K562 (cell line): ENCODE measurements around the gene C2orf76. TPM values are rescaled to one million over a fixed set of nuclear protein-coding genes. Genes with fewer than 3 reads are reported as not detected.

Source experiments
- ATAC-seq: fragments of 200-7000 bp; cut with Tn5 transposase; 3 replicates; pipeline ENCODE4 v1.9.1; 2020; ENCODE audit warnings: moderate library complexity
- BruUV-seq: library from RNA; stranded (reverse); fragments of 400-500 nt; replicated peaks from 2 replicates; lab custom pipeline; 2021; lab: Mats Ljungman, UMichigan
- CTCF ChIA-PET: fragments of 300-600 bp; formaldehyde crosslinking; extraction: SDS; loops from one replicate; lab custom pipeline; 2021; ENCODE audit warnings: low intra/inter-chr PET ratio; lab: Yijun Ruan, JAX
- POLR2A ChIA-PET: fragments of 300-600, 350-650 bp; sonication (Branson Sonifier 250); formaldehyde crosslinking; extraction: SDS; loops from one replicate; lab custom pipeline; 2021; ENCODE audit warnings: antibody characterized with exemption, inconsistent platforms; lab: Yijun Ruan, JAX
- DNase-seq, 4 experiments: peaks; one replicate each; pipeline versions ENCODE4 v3.0.0 to v3.0.0-alpha.2; 2011 to 2018; ENCODE audit warnings: low spot score in 3 of 4, mixed read lengths in 3 of 4; ENCODE audit errors: extremely low read depth in 1 of 4
- FAIRE-seq: peaks from 2 replicates; lab custom pipeline; 2011; peaks lifted over from hg19 to GRCh38; lab: Jason Lieb, UNC
- H2AFZ ChIP-seq: 2 replicates; pipeline ENCODE4 v1.6.0; 2011; ENCODE audit warnings: low read depth, low read length, control low read depth, inconsistent platforms
- H3K27ac ChIP-seq: fragments of 200-600 bp; 3 replicates; pipeline ENCODE4 v1.8.0; 2011; ENCODE audit warnings: low read depth, mild to moderate bottlenecking, control low read depth, inconsistent platforms, low read length, moderate library complexity, mixed read lengths; ENCODE audit errors: extremely low read depth
- H3K27me3 ChIP-seq, 2 experiments: fragments of 300-600 bp in 1 of 2; 2 replicates in 1 of 2; 3 replicates in 1 of 2; pipeline versions ENCODE4 v1.6.0 to v1.8.0; 2011; ENCODE audit warnings: inconsistent platforms in 2 of 2, low read length in 2 of 2, mild to moderate bottlenecking in 1 of 2, mixed read lengths in 1 of 2, moderate library complexity in 1 of 2; ENCODE audit not compliant: control insufficient read depth in 2 of 2, insufficient read depth in 2 of 2
- H3K36me3 ChIP-seq: fragments of 300-600 bp; 3 replicates; pipeline ENCODE4 v1.8.0; 2011; ENCODE audit warnings: mild to moderate bottlenecking, low read length, inconsistent platforms; ENCODE audit not compliant: control insufficient read depth, insufficient read depth
- H3K4me1 ChIP-seq, 2 experiments: fragments of 200-600 bp in 1 of 2; replicated peaks in 1 of 2; 2 replicates in 1 of 2; 3 replicates in 1 of 2; pipeline versions ENCODE4 v1.5.1 to v1.8.0; 2011; ENCODE audit warnings: inconsistent platforms in 2 of 2, low read length in 2 of 2, mild to moderate bottlenecking in 1 of 2, mixed read lengths in 1 of 2, moderate library complexity in 1 of 2; ENCODE audit not compliant: control insufficient read depth in 2 of 2, insufficient read depth in 2 of 2
- H3K4me2 ChIP-seq: 2 replicates; pipeline ENCODE4 v1.6.1; 2011; ENCODE audit warnings: low read length, control low read depth, inconsistent platforms, mixed read lengths; ENCODE audit not compliant: insufficient read depth
- H3K4me3 ChIP-seq: fragments of 200-600 bp; sonication (generic), shearing (Covaris generic); 2 replicates; pipeline ENCODE4 v1.5.1; 2016; ENCODE audit warnings: control low read depth, inconsistent platforms
- H3K79me2 ChIP-seq: fragments of 200-600 bp; 3 replicates; pipeline ENCODE4 v1.8.0; 2011; ENCODE audit warnings: low read length, inconsistent platforms; ENCODE audit not compliant: control insufficient read depth, insufficient read depth
- H3K9ac ChIP-seq, 2 experiments: 2 replicates each; pipeline versions ENCODE4 v1.6.0 to v1.6.1; 2011; ENCODE audit warnings: low read depth in 2 of 2, low read length in 2 of 2, control low read depth in 1 of 2, inconsistent platforms in 1 of 2, mild to moderate bottlenecking in 1 of 2, mixed read lengths in 1 of 2; ENCODE audit not compliant: insufficient read depth in 1 of 2
- H3K9me1 ChIP-seq: one replicate; pipeline ENCODE4 v1.6.0; 2011; ENCODE audit warnings: inconsistent platforms, mild to moderate bottlenecking, low read length, moderate library complexity; ENCODE audit not compliant: control insufficient read depth, insufficient read depth
- H3K9me3 ChIP-seq: replicated peaks from 2 replicates; pipeline ENCODE4 v1.5.1; 2011; ENCODE audit warnings: low read depth, low read length, inconsistent platforms; ENCODE audit not compliant: control insufficient read depth, insufficient read depth
- H4K20me1 ChIP-seq: replicated peaks from 2 replicates; pipeline ENCODE4 v1.6.1; 2011; ENCODE audit warnings: low read length, inconsistent platforms, mixed read lengths; ENCODE audit not compliant: control insufficient read depth, insufficient read depth
- CTBP1 ChIP-seq: fragments of 450-650 bp; IDR thresholded peaks from 2 replicates; pipeline ENCODE4 v1.6.1; 2016; ENCODE audit warnings: borderline replicate concordance
- DPF2 ChIP-seq: fragments of 450-650 bp; IDR thresholded peaks from 2 replicates; pipeline ENCODE4 v1.6.1; 2016
- MAFG ChIP-seq: fragments of 450-650 bp; conservative IDR thresholded peaks from 2 replicates; pipeline ENCODE4 v1.6.1; 2016; ENCODE audit warnings: missing genetic modification characterization, missing compliant biosample characterization
- POLR3A ChIP-seq: IDR thresholded peaks from 2 replicates; pipeline ENCODE4 v1.6.1; 2011; ENCODE audit warnings: borderline replicate concordance, mild to moderate bottlenecking, moderate library complexity; ENCODE audit not compliant: insufficient read length, insufficient read depth; ENCODE audit errors: extremely low read depth
- SRSF1 ChIP-seq: fragments of 200-400 bp; formaldehyde crosslinking; IDR thresholded peaks from 2 replicates; pipeline ENCODE4 v1.6.1; 2017; ENCODE audit warnings: mild to moderate bottlenecking, low read depth, low read length, moderate library complexity
- TGIF2 ChIP-seq: sonication (generic); formaldehyde crosslinking; IDR thresholded peaks from 2 replicates; pipeline ENCODE4 v1.8.1; 2022; ENCODE audit warnings: mild to moderate bottlenecking, missing genetic modification reagents, moderate library complexity
- ZBTB26 ChIP-seq: fragments of 450-650 bp; formaldehyde crosslinking; IDR thresholded peaks from 2 replicates; pipeline ENCODE4 v1.4.0; 2022; ENCODE audit warnings: missing genetic modification characterization
- ZBTB34 ChIP-seq: fragments of 250-450 bp; sonication (Bioruptor Pico); IDR thresholded peaks from 2 replicates; pipeline ENCODE4 v1.8.0; 2021; ENCODE audit warnings: mild to moderate bottlenecking, moderate library complexity
- ZNF121 ChIP-seq: sonication (generic); formaldehyde crosslinking; conservative IDR thresholded peaks from 2 replicates; pipeline ENCODE4 v1.8.0; 2022; ENCODE audit warnings: missing genetic modification reagents
- ZNF444 ChIP-seq: fragments of 250-450 bp; sonication (Bioruptor Pico); IDR thresholded peaks from 2 replicates; pipeline ENCODE4 v1.4.0; 2020; ENCODE audit warnings: mild to moderate bottlenecking, moderate library complexity
- WGBS: fragments of 100-300 bp; shearing (Covaris generic); methylation state at CpG from one replicate; pipeline ENCODE4 v1.1.6; 2016; ENCODE audit warnings: low coverage, mixed read lengths; ENCODE audit not compliant: insufficient coverage; ENCODE audit errors: missing lambda C conversion rate; 5-methylcytosine and 5-hydroxymethylcytosine counted together
- in situ Hi-C: fragments of 300-500 bp; cut with MboI; formaldehyde crosslinking; loops from 4 replicates; pipeline ENCODE4 v1.15.0; 2018; ENCODE audit warnings: inconsistent platforms, mixed read lengths
- intact Hi-C: fragments of 100-400 bp; cut with micrococcal nuclease; formaldehyde crosslinking; loops from 2 replicates; pipeline ENCODE4 v1.14.2; 2022
- polyA plus RNA-seq, 8 experiments: library from polyadenylated mRNA; depleted of rRNA in 4 of 8; stranded (reverse) in 5 of 8; unstranded in 3 of 8; fragments of >200 nt; fragmentation: Nextera tagmentation in 2 of 8; fragmentation: Illumina TruSeq in 1 of 8; extraction: Ambion mirVana in 2 of 8; extraction: Trizol in 1 of 8; gene quantifications; 2 replicates each; pipeline versions ENCODE4 v1.2.1 to v1.2.3, GENCODE V29; 2011 to 2014; ENCODE audit warnings: inconsistent platforms in 1 of 8, missing spikeins in 1 of 8
- total RNA-seq, 7 experiments: library from RNA; depleted of rRNA in 6 of 7; stranded (reverse); fragments of >200 nt in 6 of 7; fragmentation: Illumina TruSeq in 2 of 7; extraction: Trizol in 2 of 7; gene quantifications; 2 replicates each; pipeline versions ENCODE4 v1.2.1 to v1.2.3, GENCODE V29; 2011 to 2021; ENCODE audit warnings: low replicate concordance in 1 of 7
- TF ChIP-seq, protein P1 (sequence below): IDR thresholded peaks from 2 replicates; pipeline ENCODE4 v1.6.1; 2011; ENCODE audit not compliant: insufficient read length; ENCODE audit errors: extremely low read depth
- TF ChIP-seq, protein P2 (sequence below): sonication (generic); formaldehyde crosslinking; IDR thresholded peaks from 2 replicates; pipeline ENCODE4 v1.8.1; 2022; ENCODE audit warnings: missing genetic modification reagents
- TF ChIP-seq, protein P3 (sequence below): fragments of 450-650 bp; IDR thresholded peaks from one replicate; pipeline ENCODE4 v1.6.1; 2018; ENCODE audit warnings: mild to moderate bottlenecking, moderate library complexity; ENCODE audit not compliant: partially characterized antibody
- TF ChIP-seq, protein P4 (sequence below): fragments of 250-450 bp; sonication (Bioruptor Pico); IDR thresholded peaks from 2 replicates; pipeline ENCODE4 v1.8.0; 2021; ENCODE audit warnings: moderate library complexity, mild to moderate bottlenecking, inconsistent platforms

C2orf76 gene
- total and polyA plus RNA-seq, 9 of the 15 experiments (the other 6 are each of a cell fraction or from before 2014, with no cell fraction given): 4.8 to 26.2 (median 14.5) TPM

DNA sequence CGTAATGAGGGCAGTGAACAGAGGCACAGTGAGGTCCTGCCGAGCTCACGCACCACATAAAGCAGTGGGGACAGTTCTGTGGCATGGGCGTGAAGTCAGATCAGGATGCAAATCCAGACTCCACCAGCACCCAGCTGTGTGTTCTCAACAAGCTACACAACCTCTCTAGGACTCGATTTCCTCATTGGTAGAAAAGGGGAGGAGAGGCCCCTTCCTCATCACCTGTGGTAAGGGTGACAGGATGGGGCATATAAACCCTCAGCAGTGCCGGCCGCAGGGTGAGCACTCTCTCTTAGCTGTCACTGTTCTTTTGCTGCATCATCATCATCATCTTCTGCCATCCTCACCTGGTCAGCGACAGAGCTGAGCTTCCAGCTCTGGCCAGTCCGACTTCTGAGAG is 54.8 kb downstream of the C2orf76 start:
- Histone ChIP-seq H4K20me1 (0 out of 2 replicates have a peak, but pooled peaks cover 2% of the 10 kb centered on the region), H2AFZ (no peak overlapping the region), H3K79me2 (no peaks in the 10 kb centered on the region), H3K4me2 (no peak overlapping the region), H3K9me3 (no peaks in the 10 kb centered on the region), H3K27me3 (peaks cover 5 to 6% of the 10 kb centered on the region in 2 experiments; a peak in 1 of 5 replicates), H3K27ac (no peak overlapping the region), H3K36me3 (no peaks in the 10 kb centered on the region), H3K9me1 (no peaks in the 10 kb centered on the region), H3K4me3 (no peak overlapping the region), H3K4me1 (no peaks in the 10 kb centered on the region), H3K9ac (no peak overlapping the region)
- ChIA-PET CTCF (interaction anchor here (0.7 to 1.2 kb wide), 2 partner anchors 164 to 1368 kb away, joined by 3 to 8 read pairs; no protein-coding TSS in a partner anchor), POLR2A (interaction anchor here (1.9 kb wide), 1 partner anchor 11 kb away, joined by 4 read pairs; no protein-coding TSS in a partner anchor)
- in situ Hi-C loops: loop anchor here (5.0 kb wide), 1 partner anchor 160 kb away; no protein-coding TSS in a partner anchor
- intact Hi-C loops: loop anchor here (1.0 to 5.0 kb wide), 2 partner anchors 90 to 164 kb away; no protein-coding TSS in a partner anchor
- WGBS: 31% methylated on average over 9 of the region's 9 CpGs
- FAIRE-seq (no peak), DNase-seq (no peak), ATAC-seq (no peak)
- BruUV-seq: no TSS peak
- TF ChIP-seq, protein P1, sequence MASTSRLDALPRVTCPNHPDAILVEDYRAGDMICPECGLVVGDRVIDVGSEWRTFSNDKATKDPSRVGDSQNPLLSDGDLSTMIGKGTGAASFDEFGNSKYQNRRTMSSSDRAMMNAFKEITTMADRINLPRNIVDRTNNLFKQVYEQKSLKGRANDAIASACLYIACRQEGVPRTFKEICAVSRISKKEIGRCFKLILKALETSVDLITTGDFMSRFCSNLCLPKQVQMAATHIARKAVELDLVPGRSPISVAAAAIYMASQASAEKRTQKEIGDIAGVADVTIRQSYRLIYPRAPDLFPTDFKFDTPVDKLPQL: no peak
- TF ChIP-seq, protein P2, sequence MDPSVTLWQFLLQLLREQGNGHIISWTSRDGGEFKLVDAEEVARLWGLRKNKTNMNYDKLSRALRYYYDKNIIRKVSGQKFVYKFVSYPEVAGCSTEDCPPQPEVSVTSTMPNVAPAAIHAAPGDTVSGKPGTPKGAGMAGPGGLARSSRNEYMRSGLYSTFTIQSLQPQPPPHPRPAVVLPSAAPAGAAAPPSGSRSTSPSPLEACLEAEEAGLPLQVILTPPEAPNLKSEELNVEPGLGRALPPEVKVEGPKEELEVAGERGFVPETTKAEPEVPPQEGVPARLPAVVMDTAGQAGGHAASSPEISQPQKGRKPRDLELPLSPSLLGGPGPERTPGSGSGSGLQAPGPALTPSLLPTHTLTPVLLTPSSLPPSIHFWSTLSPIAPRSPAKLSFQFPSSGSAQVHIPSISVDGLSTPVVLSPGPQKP (CRISPR knock-in tag): no peak
- TF ChIP-seq ZNF444 (CRISPR knock-in tag) (no peak), ZBTB26 (no peak), MAFG (tag) (no peak), DPF2 (no peak), SRSF1 (no peak), ZNF121 (CRISPR knock-in tag) (no peak), ZBTB34 (CRISPR knock-in tag) (no peak), POLR3A (no peak), TGIF2 (CRISPR knock-in tag) (no peak), CTBP1 (no peak)
- TF ChIP-seq, protein P3, sequence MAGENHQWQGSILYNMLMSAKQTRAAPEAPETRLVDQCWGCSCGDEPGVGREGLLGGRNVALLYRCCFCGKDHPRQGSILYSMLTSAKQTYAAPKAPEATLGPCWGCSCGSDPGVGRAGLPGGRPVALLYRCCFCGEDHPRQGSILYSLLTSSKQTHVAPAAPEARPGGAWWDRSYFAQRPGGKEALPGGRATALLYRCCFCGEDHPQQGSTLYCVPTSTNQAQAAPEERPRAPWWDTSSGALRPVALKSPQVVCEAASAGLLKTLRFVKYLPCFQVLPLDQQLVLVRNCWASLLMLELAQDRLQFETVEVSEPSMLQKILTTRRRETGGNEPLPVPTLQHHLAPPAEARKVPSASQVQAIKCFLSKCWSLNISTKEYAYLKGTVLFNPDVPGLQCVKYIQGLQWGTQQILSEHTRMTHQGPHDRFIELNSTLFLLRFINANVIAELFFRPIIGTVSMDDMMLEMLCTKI: no peak
- TF ChIP-seq, protein P4, sequence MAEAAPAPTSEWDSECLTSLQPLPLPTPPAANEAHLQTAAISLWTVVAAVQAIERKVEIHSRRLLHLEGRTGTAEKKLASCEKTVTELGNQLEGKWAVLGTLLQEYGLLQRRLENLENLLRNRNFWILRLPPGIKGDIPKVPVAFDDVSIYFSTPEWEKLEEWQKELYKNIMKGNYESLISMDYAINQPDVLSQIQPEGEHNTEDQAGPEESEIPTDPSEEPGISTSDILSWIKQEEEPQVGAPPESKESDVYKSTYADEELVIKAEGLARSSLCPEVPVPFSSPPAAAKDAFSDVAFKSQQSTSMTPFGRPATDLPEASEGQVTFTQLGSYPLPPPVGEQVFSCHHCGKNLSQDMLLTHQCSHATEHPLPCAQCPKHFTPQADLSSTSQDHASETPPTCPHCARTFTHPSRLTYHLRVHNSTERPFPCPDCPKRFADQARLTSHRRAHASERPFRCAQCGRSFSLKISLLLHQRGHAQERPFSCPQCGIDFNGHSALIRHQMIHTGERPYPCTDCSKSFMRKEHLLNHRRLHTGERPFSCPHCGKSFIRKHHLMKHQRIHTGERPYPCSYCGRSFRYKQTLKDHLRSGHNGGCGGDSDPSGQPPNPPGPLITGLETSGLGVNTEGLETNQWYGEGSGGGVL (CRISPR knock-in tag): no peak
